ENCODE results near the gene IL6. TPM values are rescaled to one million over a fixed set of nuclear protein-coding genes. Genes with fewer than 3 reads are reported as not detected.

Gene IL6
- total RNA-seq, 2 donors from 2014 or later, result 0.64 to 0.88 TPM

- Mint-ChIP-seq H3K36me3 (ENCODE audit: low read depth) (peaks cover 4% of the 10 kb centered on the region), H3K27me3 (ENCODE audit: insufficient read depth) (no peaks in the 10 kb centered on the region), H3K9me3 (no peaks in the 10 kb centered on the region), H3K4me3 (no peak overlapping the region), H3K27ac (no peak overlapping the region), H3K4me1 (peaks cover 23% of the 10 kb centered on the region)
- Histone ChIP-seq H3K4me1 (ENCODE audit: control insufficient read depth, insufficient read depth, low read length) (peaks cover 8% of the 10 kb centered on the region), H3K9ac (ENCODE audit: extremely low read depth, low read length, poor library complexity, severe bottlenecking) (no peak overlapping the region), H3K27ac (ENCODE audit: low read depth, low read length) (no peak overlapping the region), H3K9me3 (ENCODE audit: control insufficient read depth, low read length) (no peaks in the 10 kb centered on the region), H3K27me3 (ENCODE audit: control insufficient read depth, insufficient read depth, low read length, poor library complexity, severe bottlenecking) (no peaks in the 10 kb centered on the region), H3K36me3 (ENCODE audit: control insufficient read depth, insufficient read depth, low read length) (no peaks in the 10 kb centered on the region), H3K4me3 (ENCODE audit: low read length) (no peak overlapping the region)
- TF ChIP-seq CTCF (conservative IDR thresholded peaks at IDR 0.05), result no peak
- DNase-seq, result no peak
- 87 to 97% methylated on average over 3 to 5 of the region's 5 CpGs for WGBS, 2 experiments (ENCODE audit: insufficient coverage in 1 of 2, insufficient read length in 1 of 2)
These were observed 4.1 kb downstream of the IL6 start for GRCh38 chr7:22730921-22731654.

GRCh38 chr7:22731766-22732165 is 4.8 kb downstream of the IL6 start:
- H3K4me1 ChIP-seq (ENCODE audit: control insufficient read depth, insufficient read depth, low read length), result peaks cover 8% of the 10 kb centered on the region
- Mint-ChIP-seq H3K9me3 (no peaks in the 10 kb centered on the region), H3K4me3 (no peak overlapping the region), H3K27me3 (ENCODE audit: insufficient read depth) (no peaks in the 10 kb centered on the region), H3K27ac (no peak overlapping the region), H3K4me1 (peaks cover 19% of the 10 kb centered on the region), H3K36me3 (ENCODE audit: low read depth) (peaks cover 4% of the 10 kb centered on the region)
- no peaks in the 10 kb centered on the region for H3K9me3 ChIP-seq (ENCODE audit: control insufficient read depth, low read length)
- no peak overlapping the region for H3K9ac ChIP-seq (ENCODE audit: extremely low read depth, low read length, poor library complexity, severe bottlenecking)
- DNase-seq, result no peak
- no CpG with 5 or more reads among the region's 2 CpGs for WGBS, 2 experiments (ENCODE audit: insufficient coverage in 1 of 2, insufficient read length in 1 of 2)
- no peaks in the 10 kb centered on the region for H3K36me3 ChIP-seq (ENCODE audit: control insufficient read depth, insufficient read depth, low read length)
- H3K27me3 ChIP-seq (ENCODE audit: control insufficient read depth, insufficient read depth, low read length, poor library complexity, severe bottlenecking), result no peaks in the 10 kb centered on the region
- no peak overlapping the region for H3K4me3 ChIP-seq (ENCODE audit: low read length)
- no peak overlapping the region for H3K27ac ChIP-seq (ENCODE audit: low read depth, low read length)
- TF ChIP-seq CTCF (conservative IDR thresholded peaks at IDR 0.05), result no peak

DNA sequence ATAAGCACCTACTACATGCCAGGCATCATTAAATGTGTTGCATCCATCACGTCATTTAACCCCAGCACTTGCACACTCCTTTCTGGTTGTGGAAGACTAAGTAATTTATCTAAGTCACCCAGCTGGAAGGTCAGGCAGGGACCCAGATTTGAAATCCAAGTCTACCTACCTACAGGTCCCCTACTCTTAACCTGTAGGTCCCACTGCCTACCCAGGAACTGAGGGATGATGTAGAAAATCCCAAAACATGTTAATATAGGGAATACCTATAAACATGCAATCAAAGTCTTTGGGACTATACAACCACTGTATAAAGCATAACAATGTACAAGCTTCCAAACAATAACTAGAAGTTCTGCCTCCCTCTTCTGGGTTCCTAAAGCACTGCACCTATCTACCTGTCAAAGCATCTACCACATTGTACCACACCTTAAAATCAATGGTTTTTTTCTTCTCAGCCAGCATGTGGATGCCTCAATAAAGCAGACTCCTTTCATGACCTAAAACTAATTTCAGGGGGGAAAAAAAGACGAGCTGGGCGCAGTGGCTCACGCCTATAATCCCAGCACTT is 5.6 kb downstream of the IL6 start:
- Mint-ChIP-seq H3K4me1 (peaks cover 11% of the 10 kb centered on the region), H3K27me3 (ENCODE audit: insufficient read depth) (no peaks in the 10 kb centered on the region), H3K36me3 (ENCODE audit: low read depth) (peaks cover 4% of the 10 kb centered on the region), H3K27ac (no peak overlapping the region), H3K4me3 (no peak overlapping the region), H3K9me3 (peaks cover 5% of the 10 kb centered on the region)
- WGBS, 2 experiments (ENCODE audit: insufficient coverage in 1 of 2, insufficient read length in 1 of 2), result 84 to 89% methylated on average over 3 to 4 of the region's 4 CpGs
- no peaks in the 10 kb centered on the region for H3K36me3 ChIP-seq (ENCODE audit: control insufficient read depth, insufficient read depth, low read length)
- no peak for DNase-seq
- H3K4me1 ChIP-seq (ENCODE audit: control insufficient read depth, insufficient read depth, low read length), result peaks cover 8% of the 10 kb centered on the region
- peaks cover 8% of the 10 kb centered on the region for H3K9me3 ChIP-seq (ENCODE audit: control insufficient read depth, low read length)
- TF ChIP-seq CTCF (conservative IDR thresholded peaks at IDR 0.05), result peak; percentile 74
- no peak overlapping the region for H3K4me3 ChIP-seq (ENCODE audit: low read length)
- H3K27ac ChIP-seq (ENCODE audit: low read depth, low read length), result no peak overlapping the region
- H3K27me3 ChIP-seq (ENCODE audit: control insufficient read depth, insufficient read depth, low read length, poor library complexity, severe bottlenecking), result no peaks in the 10 kb centered on the region
- H3K9ac ChIP-seq (ENCODE audit: extremely low read depth, low read length, poor library complexity, severe bottlenecking), result no peak overlapping the region

Measured in endodermal cell (in vitro differentiated cells).